OCI-LY7 (cell line): ENCODE measurements around the gene TMEM179B. TPM values are rescaled to one million over a fixed set of nuclear protein-coding genes. Genes with fewer than 3 reads are reported as not detected.

Source experiments
- BruUV-seq: library from RNA; stranded (reverse); fragments of 400-500 nt; replicated peaks from 2 replicates; lab custom pipeline; 2021; lab: Mats Ljungman, UMichigan
- CTCF ChIA-PET: fragments of 300-600 bp; sonication (Branson Sonifier 250); formaldehyde crosslinking; loops from one replicate; lab custom pipeline; 2022; ENCODE audit warnings: antibody characterized with exemption; ENCODE audit not compliant: unreplicated experiment; lab: Charles Lee
- POLR2A ChIA-PET: fragments of 300-600 bp; sonication (Branson Sonifier 250); formaldehyde crosslinking; loops from one replicate; lab custom pipeline; 2022; ENCODE audit warnings: antibody characterized with exemption; lab: Charles Lee
- DNase-seq: peaks from one replicate; pipeline ENCODE4 v3.0.0-alpha.2; 2015; ENCODE audit warnings: low spot score
- H2AFZ ChIP-seq: fragments of 200-600 bp; sonication (generic), shearing (Covaris generic); 2 replicates; pipeline ENCODE4 v1.6.1; 2014; ENCODE audit warnings: mild to moderate bottlenecking, antibody characterized with exemption, low read length, moderate library complexity
- H3K27ac ChIP-seq: fragments of 200-600 bp; sonication (generic); 2 replicates; pipeline ENCODE4 v1.5.1; 2014; ENCODE audit warnings: mixed run types, low read depth, mild to moderate bottlenecking, moderate library complexity, low read length, inconsistent platforms; ENCODE audit not compliant: poor library complexity, severe bottlenecking
- H3K36me3 ChIP-seq: fragments of 200-600 bp; sonication (generic); 2 replicates; pipeline ENCODE4 v1.6.1; 2014; ENCODE audit warnings: mild to moderate bottlenecking, antibody characterized with exemption, low read length, moderate library complexity, mixed read lengths; ENCODE audit not compliant: insufficient read depth
- H3K4me1 ChIP-seq: fragments of 200-600 bp; sonication (generic); 2 replicates; pipeline ENCODE4 v1.5.1; 2014; ENCODE audit warnings: mild to moderate bottlenecking, low read length; ENCODE audit not compliant: insufficient read depth, poor library complexity, severe bottlenecking
- H3K4me2 ChIP-seq: fragments of 200-600 bp; sonication (generic); 2 replicates; pipeline ENCODE4 v1.6.1; 2014; ENCODE audit warnings: mild to moderate bottlenecking, low read length
- H3K4me3 ChIP-seq: fragments of 200-600 bp; sonication (generic); 2 replicates; pipeline ENCODE4 v1.5.1; 2014; ENCODE audit warnings: mild to moderate bottlenecking, low read depth, low read length; ENCODE audit not compliant: poor library complexity, severe bottlenecking
- H3K79me2 ChIP-seq: fragments of 200-600 bp; sonication (generic); 2 replicates; pipeline ENCODE4 v1.6.1; 2016; ENCODE audit warnings: low read depth, mild to moderate bottlenecking, low read length, moderate library complexity, mixed read lengths; ENCODE audit not compliant: insufficient read depth
- H3K9me2 ChIP-seq: fragments of 200-600 bp; sonication (generic); 2 replicates; pipeline ENCODE4 v1.6.1; 2016; ENCODE audit warnings: mild to moderate bottlenecking, low read length, mixed read lengths; ENCODE audit not compliant: insufficient read depth
- H3K9me3 ChIP-seq: fragments of 200-600 bp; sonication (generic); 2 replicates; pipeline ENCODE4 v1.6.1; 2014; ENCODE audit warnings: mild to moderate bottlenecking, mixed run types, low read length, mixed read lengths
- H4K20me1 ChIP-seq: fragments of 200-600 bp; sonication (generic); 2 replicates; pipeline ENCODE4 v1.6.1; 2014; ENCODE audit warnings: mild to moderate bottlenecking, antibody characterized with exemption, low read length, moderate library complexity, mixed read lengths; ENCODE audit not compliant: insufficient read depth
- EZH2phosphoT487 ChIP-seq: fragments of 200-600 bp; sonication (generic); IDR thresholded peaks from 2 replicates; pipeline ENCODE4 v1.6.1; 2018; ENCODE audit warnings: low read depth, borderline replicate concordance, mild to moderate bottlenecking, mixed run types, antibody characterized with exemption, low read length, moderate library complexity, mixed read lengths
- intact Hi-C: fragments of 100-400 bp; cut with micrococcal nuclease; formaldehyde crosslinking; loops from one replicate; pipeline ENCODE4 v1.10.0; 2022; ENCODE audit not compliant: unreplicated experiment
- total RNA-seq, 2 experiments: library from RNA; depleted of rRNA in 1 of 2; stranded (reverse); fragments of >200 nt in 1 of 2; shearing (Covaris generic) in 1 of 2; gene quantifications; 2 replicates each; pipeline ENCODE4 v1.2.3, GENCODE V29; 2014 to 2022
- TF ChIP-seq, protein P1 (sequence below): fragments of 200-600 bp; sonication (generic); conservative IDR thresholded peaks from 2 replicates; pipeline ENCODE4 v1.5.1; 2014; ENCODE audit warnings: mild to moderate bottlenecking, antibody characterized with exemption, low read length, moderate library complexity, mixed read lengths

The TMEM179B gene
- total RNA-seq, 2 experiments from 2014 or later = 18.6 to 33.1 TPM

- Histone ChIP-seq H3K4me1 (peaks cover 34% of the 10 kb centered on the region), H3K9me3 (no peaks in the 10 kb centered on the region), H4K20me1 (no peaks in the 10 kb centered on the region), H2AFZ (peak within 1 kb of the TSS; percentile 53; the same call in 1 of the 2 replicates), H3K4me2 (peak within 1 kb of the TSS; percentile 91), H3K79me2 (peaks cover 30% of the 10 kb centered on the region; the same call in 1 of the 2 replicates), H3K9me2 (no peaks in the 10 kb centered on the region), H3K27ac (peak within 1 kb of the TSS; percentile 50), H3K4me3 (peak within 1 kb of the TSS; percentile 78), H3K36me3 (peaks cover 75% of the 10 kb centered on the region)
- no TSS peak for BruUV-seq
- ChIA-PET POLR2A (interaction anchor here (0.6 to 0.9 kb wide), 6 partner anchors 8 to 223 kb away, joined by 3 to 5 read pairs (median 4); no protein-coding TSS in a partner anchor), CTCF (interaction anchor here (1.0 kb wide), 1 partner anchor 38 kb away, joined by 3 read pairs; no protein-coding TSS in a partner anchor)
- intact Hi-C loops = no loop called here
- peak; percentile 87 for DNase-seq
- TF ChIP-seq, protein P1, sequence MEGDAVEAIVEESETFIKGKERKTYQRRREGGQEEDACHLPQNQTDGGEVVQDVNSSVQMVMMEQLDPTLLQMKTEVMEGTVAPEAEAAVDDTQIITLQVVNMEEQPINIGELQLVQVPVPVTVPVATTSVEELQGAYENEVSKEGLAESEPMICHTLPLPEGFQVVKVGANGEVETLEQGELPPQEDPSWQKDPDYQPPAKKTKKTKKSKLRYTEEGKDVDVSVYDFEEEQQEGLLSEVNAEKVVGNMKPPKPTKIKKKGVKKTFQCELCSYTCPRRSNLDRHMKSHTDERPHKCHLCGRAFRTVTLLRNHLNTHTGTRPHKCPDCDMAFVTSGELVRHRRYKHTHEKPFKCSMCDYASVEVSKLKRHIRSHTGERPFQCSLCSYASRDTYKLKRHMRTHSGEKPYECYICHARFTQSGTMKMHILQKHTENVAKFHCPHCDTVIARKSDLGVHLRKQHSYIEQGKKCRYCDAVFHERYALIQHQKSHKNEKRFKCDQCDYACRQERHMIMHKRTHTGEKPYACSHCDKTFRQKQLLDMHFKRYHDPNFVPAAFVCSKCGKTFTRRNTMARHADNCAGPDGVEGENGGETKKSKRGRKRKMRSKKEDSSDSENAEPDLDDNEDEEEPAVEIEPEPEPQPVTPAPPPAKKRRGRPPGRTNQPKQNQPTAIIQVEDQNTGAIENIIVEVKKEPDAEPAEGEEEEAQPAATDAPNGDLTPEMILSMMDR = peak; percentile 35; the same call in 1 of the 2 replicates
- TF ChIP-seq EZH2phosphoT487 = no peak
Observed at GRCh38 chr11:62791501-62792201, 4.4 kb downstream of the TMEM179B start, which contains the start of gene TMEM223. Gene TMEM223, minus strand, starts transcription at chr11:62792006. Its CDS starts 12 bp downstream, at chr11:62791994.

DNA sequence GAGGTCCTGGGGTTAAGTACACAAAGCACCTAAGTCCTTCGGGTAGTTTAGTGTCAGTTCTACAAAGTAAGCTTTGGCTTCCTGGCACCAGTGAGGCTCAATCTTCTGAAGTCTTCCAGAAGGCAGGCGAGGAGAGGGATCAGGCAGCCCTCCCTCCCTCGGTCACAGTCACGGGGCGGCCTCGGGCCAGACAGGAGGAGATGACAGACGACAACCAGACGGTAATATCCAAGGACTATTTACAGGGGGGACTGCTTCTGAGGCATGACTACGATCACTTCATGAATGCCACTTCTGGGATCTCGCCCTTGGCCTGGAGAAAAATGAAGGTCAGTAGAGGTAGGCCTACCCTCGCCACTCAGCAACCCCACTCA is 5.0 kb downstream of the TMEM179B start:
- ChIA-PET POLR2A (no interaction called here), CTCF (no interaction called here)
- no TSS peak for BruUV-seq
- DNase-seq = no peak
- intact Hi-C loops = no loop called here
- Histone ChIP-seq H3K4me1 (peaks cover 34% of the 10 kb centered on the region), H3K4me3 (peak overlapping the region; percentile 78), H3K36me3 (peaks cover 80% of the 10 kb centered on the region), H3K9me2 (no peaks in the 10 kb centered on the region), H3K79me2 (peaks cover 30% of the 10 kb centered on the region; the same call in 1 of the 2 replicates), H2AFZ (peak overlapping the region; percentile 53; the same call in 1 of the 2 replicates), H4K20me1 (no peaks in the 10 kb centered on the region), H3K27ac (peak overlapping the region; percentile 50), H3K4me2 (peak overlapping the region; percentile 91), H3K9me3 (no peaks in the 10 kb centered on the region)
- TF ChIP-seq, protein P1 = 0 out of 2 replicates have a peak, but pooled peaks have one; percentile 5
- TF ChIP-seq EZH2phosphoT487 = no peak
